Lung (tissue), 12 donors: ENCODE results near the gene GJD3. TPM values are rescaled to one million over a fixed set of nuclear protein-coding genes. Genes with fewer than 3 reads are reported as not detected.

Source experiments
- ATAC-seq: fragments of 200-7000 bp; cut with Tn5 transposase; one replicate; pipeline ENCODE4 v1.9.1; 2020; ENCODE audit warnings: moderate number of reproducible peaks; ENCODE audit not compliant: insufficient read depth, low FRiP score
- DNase-seq, 3 donors: peaks; one replicate each; pipeline ENCODE4 v3.0.0-alpha.2; 2013 to 2017
- H3K27ac ChIP-seq, 2 donors: one replicate each; pipeline ENCODE4 v1.5.1; 2013; ENCODE audit warnings: mild to moderate bottlenecking in 2 of 2, moderate library complexity in 2 of 2, control low read depth in 1 of 2, inconsistent platforms in 1 of 2, low read depth in 1 of 2, low read length in 1 of 2
- H3K27me3 ChIP-seq, 3 donors: one replicate each; pipeline ENCODE4 v1.5.1; 2013; ENCODE audit warnings: low read length in 2 of 3; ENCODE audit not compliant: control insufficient read depth in 3 of 3, insufficient read depth in 3 of 3
- H3K36me3 ChIP-seq, 4 donors: one replicate each; pipeline ENCODE4 v1.5.1; 2013; ENCODE audit warnings: low read length in 4 of 4, mild to moderate bottlenecking in 1 of 4, moderate library complexity in 1 of 4; ENCODE audit not compliant: control insufficient read depth in 4 of 4, insufficient read depth in 4 of 4
- H3K4me1 ChIP-seq, 5 donors: one replicate each; pipeline ENCODE4 v1.5.1; 2013; ENCODE audit warnings: low read length in 5 of 5, mild to moderate bottlenecking in 2 of 5, moderate library complexity in 1 of 5; ENCODE audit not compliant: control insufficient read depth in 5 of 5, insufficient read depth in 5 of 5
- H3K4me3 ChIP-seq: one replicate; pipeline ENCODE4 v1.5.1; 2013; ENCODE audit warnings: mild to moderate bottlenecking, control low read depth, moderate library complexity
- H3K9ac ChIP-seq, 2 donors: one replicate each; pipeline ENCODE4 v1.5.1; 2013; ENCODE audit warnings: low read length in 2 of 2, control low read depth in 1 of 2; ENCODE audit not compliant: insufficient read depth in 1 of 2
- H3K9me3 ChIP-seq, 4 donors: one replicate each; pipeline ENCODE4 v1.5.1; 2013; ENCODE audit warnings: low read length in 3 of 4, mild to moderate bottlenecking in 1 of 4, moderate library complexity in 1 of 4; ENCODE audit not compliant: control insufficient read depth in 4 of 4, insufficient read depth in 3 of 4
- CTCF ChIP-seq: IDR thresholded peaks from 2 replicates; pipeline ENCODE4 v1.5.1; 2012; ENCODE audit warnings: mild to moderate bottlenecking; ENCODE audit errors: control extremely low read depth, extremely low read depth
- WGBS, 2 donors: extraction: QIAGEN DNeasy Blood & Tissue Kit; methylation state at CpG; one replicate each; pipeline ENCODE4 v1.1.7; 2013; 5-methylcytosine and 5-hydroxymethylcytosine counted together
- polyA plus RNA-seq, 2 donors: library from polyadenylated mRNA; stranded (reverse); fragments of 200-250 nt; gene quantifications; one replicate each; pipeline ENCODE4 v1.2.1, GENCODE V29; 2013
- total RNA-seq, 2 donors: library from RNA; depleted of rRNA in 1 of 2; stranded (reverse); fragments of >200 nt in 1 of 2; gene quantifications; one replicate each; pipeline ENCODE4 v1.2.1, GENCODE V29; 2014 to 2021
- donor health status: control.
- donor health status: control.
- donor health status: Bipolar disorder and iron deficiency.
- donor health status: healthy.
- donor health status: DM: yes; HTN: yes; CAD: no.

GJD3 gene
- total and polyA plus RNA-seq, 4 donors: 0.53 to 3.6 (median 1.4) TPM; not detected in 1

DNA sequence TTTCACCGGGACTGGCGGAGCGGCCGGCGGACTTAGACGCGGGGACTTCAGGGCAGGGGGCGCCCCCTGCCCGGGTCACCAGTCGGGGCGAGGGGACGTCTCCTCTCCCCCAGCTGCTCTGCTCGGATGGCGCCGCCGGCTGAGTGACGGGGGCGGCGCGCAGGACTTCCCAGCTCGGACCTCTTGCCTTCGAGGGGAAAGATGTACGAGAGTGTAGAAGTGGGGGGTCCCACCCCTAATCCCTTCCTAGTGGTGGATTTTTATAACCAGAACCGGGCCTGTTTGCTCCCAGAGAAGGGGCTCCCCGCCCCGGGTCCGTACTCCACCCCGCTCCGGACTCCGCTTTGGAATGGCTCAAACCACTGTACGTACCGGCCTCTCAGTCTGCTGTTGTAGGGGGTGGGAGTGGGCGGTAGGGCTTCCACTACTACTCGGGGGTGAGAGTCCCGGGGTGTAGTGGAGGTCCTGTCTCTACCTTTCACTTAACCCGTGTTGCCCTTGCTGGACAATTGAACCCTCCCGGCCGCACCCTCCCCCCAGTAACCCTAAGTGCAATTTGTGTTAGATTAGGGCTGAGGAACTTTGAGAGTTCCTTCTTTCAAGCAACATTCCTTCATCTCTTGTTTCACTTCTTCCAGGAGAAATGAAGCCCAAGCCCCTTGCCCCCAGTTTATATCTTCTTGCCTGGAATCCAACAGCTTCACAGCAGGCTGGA is 21.9 kb downstream of the GJD3 start:
- DNase-seq (no peak), ATAC-seq (no peak)
- TF ChIP-seq CTCF: no peak
- peaks cover 0 to 5% (median 0%) of the 10 kb centered on the region in 4 donors for H3K36me3 ChIP-seq
- peaks cover 26 to 65% (median 42%) of the 10 kb centered on the region in 5 donors for H3K4me1 ChIP-seq
- peak overlapping the region; percentile 46 to 76 for H3K9ac ChIP-seq
- no peaks in the 10 kb centered on the region for H3K9me3 ChIP-seq
- H3K27ac ChIP-seq: peak overlapping the region; percentile 93 to 95
- H3K27me3 ChIP-seq: no peaks in the 10 kb centered on the region
- WGBS, 2 donors: 3 to 10% methylated on average over 37 to 38 of the region's 38 CpGs
- H3K4me3 ChIP-seq: peak overlapping the region; percentile 51

GRCh38 chr17:40341808-40342503 is 22.6 kb downstream of the GJD3 start:
- Histone ChIP-seq H3K9ac (peak overlapping the region; percentile 23 to 46), H3K4me3 (peak overlapping the region; percentile 62), H3K4me1 (peaks cover 19 to 64% (median 38%) of the 10 kb centered on the region in 5 donors), H3K36me3 (peaks cover 0 to 5% (median 0%) of the 10 kb centered on the region in 4 donors), H3K27me3 (no peaks in the 10 kb centered on the region), H3K9me3 (no peaks in the 10 kb centered on the region), H3K27ac (peak overlapping the region; percentile 93 to 95)
- 0 to 3% methylated on average over 34 to 55 of the region's 55 CpGs for WGBS, 2 donors
- peak; percentile 62 for ATAC-seq
- DNase-seq: peak; percentile 84 to 88 (median 87)
- no peak for TF ChIP-seq CTCF

GRCh38 chr17:40340880-40341807 is 23.4 kb downstream of the GJD3 start:
- ATAC-seq: peak; percentile 52

More at GRCh38 chr17:40340880-40341807, 23.4 kb downstream of the GJD3 start:
- Histone ChIP-seq H3K9me3 (no peaks in the 10 kb centered on the region), H3K27me3 (no peaks in the 10 kb centered on the region), H3K36me3 (peaks cover 0 to 5% (median 0%) of the 10 kb centered on the region in 4 donors), H3K27ac (peak overlapping the region; percentile 93 to 95), H3K4me1 (peaks cover 12 to 58% (median 31%) of the 10 kb centered on the region in 5 donors), H3K4me3 (peak overlapping the region; percentile 62), H3K9ac (no peak overlapping the region)
- 0 to 1% methylated on average over 48 to 55 of the region's 55 CpGs for WGBS, 2 donors
- TF ChIP-seq CTCF: no peak
- DNase-seq: peak; percentile 74 to 87 (median 82)
